K562 (cell line): ENCODE results near the gene C2CD2. TPM values are rescaled to one million over a fixed set of nuclear protein-coding genes. Genes with fewer than 3 reads are reported as not detected.

Experiments
- AFF4 ChIP-seq: sonication (generic); formaldehyde crosslinking; IDR thresholded peaks from 2 replicates; pipeline ENCODE4 v1.8.0; 2023; ENCODE audit warnings: mild to moderate bottlenecking, missing genetic modification reagents
- CHD4 ChIP-seq: fragments of 200-600 bp; sonication (generic); IDR thresholded peaks from 3 replicates; pipeline ENCODE4 v1.6.1; 2012; ENCODE audit warnings: low read depth, mild to moderate bottlenecking, mixed read lengths, low read length, inconsistent platforms; ENCODE audit not compliant: insufficient read depth, insufficient replicate concordance, poor library complexity, severe bottlenecking
- FOSL1 ChIP-seq: fragments of 200-800 bp; sonication (Bioruptor generic); conservative IDR thresholded peaks from 2 replicates; pipeline ENCODE4 v1.6.1; 2016; ENCODE audit warnings: missing genetic modification characterization, missing compliant biosample characterization
- GABPB1 ChIP-seq: sonication (generic); formaldehyde crosslinking; IDR thresholded peaks from 2 replicates; pipeline ENCODE4 v1.8.0; 2022; ENCODE audit warnings: mild to moderate bottlenecking, missing genetic modification reagents
- HMG20B ChIP-seq: fragments of 250-450 bp; sonication (Bioruptor Pico); IDR thresholded peaks from 2 replicates; pipeline ENCODE4 v1.5.0; 2021; ENCODE audit warnings: mild to moderate bottlenecking
- NFATC3 ChIP-seq: fragments of 450-650 bp; IDR thresholded peaks from 2 replicates; pipeline ENCODE4 v1.6.1; 2017; ENCODE audit warnings: mild to moderate bottlenecking
- PRDM10 ChIP-seq: fragments of 450-650 bp; IDR thresholded peaks from 2 replicates; pipeline ENCODE4 v1.6.1; 2018; ENCODE audit not compliant: partially characterized antibody
- PTTG1 ChIP-seq: fragments of 450-650 bp; IDR thresholded peaks from 2 replicates; pipeline ENCODE4 v1.6.1; 2016; ENCODE audit warnings: low read depth, mild to moderate bottlenecking, missing genetic modification characterization, missing compliant biosample characterization
- SFPQ ChIP-seq: fragments of 200-400 bp; formaldehyde crosslinking; IDR thresholded peaks from 2 replicates; pipeline ENCODE4 v1.6.1; 2017; ENCODE audit warnings: mild to moderate bottlenecking, low read depth, low read length, moderate library complexity
- SNIP1 ChIP-seq: fragments of 450-650 bp; IDR thresholded peaks from 2 replicates; pipeline ENCODE4 v1.7.1; 2017; ENCODE audit warnings: low read depth, mild to moderate bottlenecking
- TCF7L2 ChIP-seq: fragments of 150-350 bp; IDR thresholded peaks from 2 replicates; pipeline ENCODE4 v1.6.1; 2016; ENCODE audit warnings: low read depth, mild to moderate bottlenecking, low read length, moderate library complexity
- TFAP4 ChIP-seq: sonication (generic); formaldehyde crosslinking; IDR thresholded peaks from 2 replicates; pipeline ENCODE4 v1.8.0; 2022; ENCODE audit warnings: missing genetic modification reagents, mild to moderate bottlenecking, moderate library complexity, borderline replicate concordance
- ZNF280A ChIP-seq: fragments of 450-650 bp; IDR thresholded peaks from 2 replicates; pipeline ENCODE4 v1.6.1; 2018; ENCODE audit warnings: mild to moderate bottlenecking, low read depth; ENCODE audit not compliant: partially characterized antibody
- polyA plus RNA-seq, 8 experiments: library from polyadenylated mRNA; depleted of rRNA in 4 of 8; stranded (reverse) in 5 of 8; unstranded in 3 of 8; fragments of >200 nt; fragmentation: Nextera tagmentation in 2 of 8; fragmentation: Illumina TruSeq in 1 of 8; extraction: Ambion mirVana in 2 of 8; extraction: Trizol in 1 of 8; gene quantifications; 2 replicates each; pipeline versions ENCODE4 v1.2.1 to v1.2.3, GENCODE V29; 2011 to 2014; ENCODE audit warnings: inconsistent platforms in 1 of 8, missing spikeins in 1 of 8
- total RNA-seq, 7 experiments: library from RNA; depleted of rRNA in 6 of 7; stranded (reverse); fragments of >200 nt in 6 of 7; fragmentation: Illumina TruSeq in 2 of 7; extraction: Trizol in 2 of 7; gene quantifications; 2 replicates each; pipeline versions ENCODE4 v1.2.1 to v1.2.3, GENCODE V29; 2011 to 2021; ENCODE audit warnings: low replicate concordance in 1 of 7

Gene C2CD2
- total and polyA plus RNA-seq, 9 of the 15 experiments (the other 6 are each of a cell fraction or from before 2014, with no cell fraction given): 1.3 to 21.6 (median 12.1) TPM

- TF ChIP-seq SNIP1: no peak
- no peak for TF ChIP-seq ZNF280A
- TF ChIP-seq GABPB1 (CRISPR knock-in tag): peak; percentile 43; the same call in 1 of the 2 replicates
- TF ChIP-seq NFATC3: no peak
- TF ChIP-seq FOSL1 (tag): no peak
- TF ChIP-seq HMG20B (CRISPR knock-in tag): peak; percentile 32; the same call in 1 of the 2 replicates
- TF ChIP-seq PRDM10: peak; percentile 75
- no peak for TF ChIP-seq TCF7L2
- no peak for TF ChIP-seq SFPQ
- TF ChIP-seq CHD4: no peak
- no peak; the same call in 1 of the 2 replicates for TF ChIP-seq TFAP4 (CRISPR knock-in tag)
- TF ChIP-seq AFF4 (CRISPR knock-in tag): peak; percentile 51; the same call in 1 of the 2 replicates
- TF ChIP-seq PTTG1 (tag): no peak
Measured at GRCh38 chr21:41877901-41878830, 75.7 kb downstream of the C2CD2 start (continued).
